H1 (cell line): ENCODE measurements around the gene SKA3.
"Not testable (repeated sequence)": the region's sequence is repeated elsewhere in the genome, so short reads cannot be mapped to it uniquely, and the experiment has no call there.

Experiments
- CHD2 ChIP-seq: IDR thresholded peaks from 2 replicates; pipeline ENCODE4 v1.6.1; 2012; ENCODE audit warnings: low read length, improper control_type of control experiment
- POLR2A ChIP-seq, 2 experiments: IDR thresholded peaks; 1 replicate in 1 of 2; 2 replicates in 1 of 2; pipeline ENCODE4 v1.6.1; 2011; ENCODE audit warnings: low read depth in 2 of 2, low read length in 2 of 2, mild to moderate bottlenecking in 2 of 2; ENCODE audit errors: control extremely low read depth in 1 of 2
- TF ChIP-seq, protein P1 (sequence below), 3 experiments: IDR thresholded peaks; 1 replicate in 2 of 3; 2 replicates in 1 of 3; pipeline versions ENCODE4 v1.5.1 to v1.6.1; 2011; ENCODE audit warnings: low read length in 3 of 3, mild to moderate bottlenecking in 3 of 3, inconsistent platforms in 2 of 3, low read depth in 1 of 3, moderate library complexity in 1 of 3; ENCODE audit not compliant: insufficient read depth in 1 of 3; ENCODE audit errors: control extremely low read depth in 1 of 3
- TF ChIP-seq, protein P2 (sequence below): IDR thresholded peaks from 2 replicates; pipeline ENCODE4 v1.6.1; 2011; ENCODE audit warnings: low read length, improper control_type of control experiment
- TF ChIP-seq, protein P3 (sequence below): IDR thresholded peaks from 2 replicates; pipeline ENCODE4 v1.6.1; 2012; ENCODE audit warnings: inconsistent platforms

DNA sequence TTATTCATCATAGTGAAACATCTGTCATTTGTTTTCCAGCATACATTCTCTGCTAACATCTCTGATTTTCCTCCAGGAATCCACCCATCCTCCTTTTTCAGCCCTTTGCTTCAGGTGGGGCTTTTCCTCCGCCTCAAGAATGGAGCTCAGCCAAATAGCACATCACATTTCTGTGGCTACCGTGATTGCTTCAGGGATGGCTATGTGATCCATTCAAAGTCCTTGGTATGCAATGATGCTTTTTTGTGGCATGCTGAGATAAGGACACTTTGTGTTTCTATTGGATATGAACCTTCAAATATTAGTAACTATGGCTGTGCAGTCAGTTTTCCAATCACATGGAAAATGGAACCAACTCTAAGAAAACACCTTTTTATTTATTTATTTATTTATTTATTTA, 18.4 kb upstream of the SKA3 start:
- TF ChIP-seq, protein P1, sequence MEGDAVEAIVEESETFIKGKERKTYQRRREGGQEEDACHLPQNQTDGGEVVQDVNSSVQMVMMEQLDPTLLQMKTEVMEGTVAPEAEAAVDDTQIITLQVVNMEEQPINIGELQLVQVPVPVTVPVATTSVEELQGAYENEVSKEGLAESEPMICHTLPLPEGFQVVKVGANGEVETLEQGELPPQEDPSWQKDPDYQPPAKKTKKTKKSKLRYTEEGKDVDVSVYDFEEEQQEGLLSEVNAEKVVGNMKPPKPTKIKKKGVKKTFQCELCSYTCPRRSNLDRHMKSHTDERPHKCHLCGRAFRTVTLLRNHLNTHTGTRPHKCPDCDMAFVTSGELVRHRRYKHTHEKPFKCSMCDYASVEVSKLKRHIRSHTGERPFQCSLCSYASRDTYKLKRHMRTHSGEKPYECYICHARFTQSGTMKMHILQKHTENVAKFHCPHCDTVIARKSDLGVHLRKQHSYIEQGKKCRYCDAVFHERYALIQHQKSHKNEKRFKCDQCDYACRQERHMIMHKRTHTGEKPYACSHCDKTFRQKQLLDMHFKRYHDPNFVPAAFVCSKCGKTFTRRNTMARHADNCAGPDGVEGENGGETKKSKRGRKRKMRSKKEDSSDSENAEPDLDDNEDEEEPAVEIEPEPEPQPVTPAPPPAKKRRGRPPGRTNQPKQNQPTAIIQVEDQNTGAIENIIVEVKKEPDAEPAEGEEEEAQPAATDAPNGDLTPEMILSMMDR (IDR thresholded peaks at IDR 0.05; ENCODE audit: control extremely low read depth in 1 of 3, insufficient read depth in 1 of 3, low read depth in 1 of 3, low read length in 3 of 3), result not testable (repeated sequence)
- TF ChIP-seq CHD2; POLR2A (IDR thresholded peaks at IDR 0.05; ENCODE audit: control extremely low read depth in 1 of 2, low read depth in 2 of 2, low read length in 2 of 2): not testable (repeated sequence)
- TF ChIP-seq, protein P2, sequence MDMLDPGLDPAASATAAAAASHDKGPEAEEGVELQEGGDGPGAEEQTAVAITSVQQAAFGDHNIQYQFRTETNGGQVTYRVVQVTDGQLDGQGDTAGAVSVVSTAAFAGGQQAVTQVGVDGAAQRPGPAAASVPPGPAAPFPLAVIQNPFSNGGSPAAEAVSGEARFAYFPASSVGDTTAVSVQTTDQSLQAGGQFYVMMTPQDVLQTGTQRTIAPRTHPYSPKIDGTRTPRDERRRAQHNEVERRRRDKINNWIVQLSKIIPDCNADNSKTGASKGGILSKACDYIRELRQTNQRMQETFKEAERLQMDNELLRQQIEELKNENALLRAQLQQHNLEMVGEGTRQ, result not testable (repeated sequence)
- TF ChIP-seq, protein P3, sequence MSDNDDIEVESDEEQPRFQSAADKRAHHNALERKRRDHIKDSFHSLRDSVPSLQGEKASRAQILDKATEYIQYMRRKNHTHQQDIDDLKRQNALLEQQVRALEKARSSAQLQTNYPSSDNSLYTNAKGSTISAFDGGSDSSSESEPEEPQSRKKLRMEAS, result not testable (repeated sequence)
